Fibroblast of lung (primary cell): ENCODE results near the gene MXRA7.

Source experiments
- CTCF ChIP-seq, 2 donors: IDR thresholded peaks in 1 of 2; conservative IDR thresholded peaks in 1 of 2; 1 replicate in 1 of 2; 2 replicates in 1 of 2; pipeline ENCODE4 v1.5.1; 2011 to 2012; ENCODE audit warnings: low read length in 2 of 2, control low read depth in 1 of 2, inconsistent platforms in 1 of 2, low read depth in 1 of 2, mild to moderate bottlenecking in 1 of 2
- EZH2 ChIP-seq: IDR thresholded peaks from 2 replicates; pipeline ENCODE4 v1.5.1; 2012; ENCODE audit warnings: low read length, control low read depth, mild to moderate bottlenecking; ENCODE audit errors: missing control alignments

- TF ChIP-seq CTCF (conservative IDR thresholded peaks at IDR 0.05 in 1 of 2, IDR thresholded peaks at IDR 0.05 in 1 of 2; ENCODE audit: low read depth in 1 of 2, low read length in 2 of 2): no peak
- no peak for TF ChIP-seq EZH2
Observed at GRCh38 chr17:76742958-76743357, 32.2 kb upstream of the MXRA7 start.
